Astrocyte (in vitro differentiated cells and primary cell): ENCODE measurements around the gene ZBTB7C. TPM values are rescaled to one million over a fixed set of nuclear protein-coding genes. Genes with fewer than 3 reads are reported as not detected.

Experiments used
- DNase-seq: peaks from one replicate; pipeline ENCODE4 v3.0.0-alpha.2; 2010; ENCODE audit warnings: low read depth
- FAIRE-seq: peaks from 2 replicates; lab custom pipeline; 2011; peaks lifted over from hg19 to GRCh38; lab: Jason Lieb, UNC
- H2AFZ ChIP-seq: 2 replicates; pipeline ENCODE4 v1.6.0; 2012; ENCODE audit warnings: low read depth, low read length, inconsistent platforms
- H3K27ac ChIP-seq: 2 replicates; pipeline ENCODE4 v1.5.1; 2011; ENCODE audit warnings: low read depth, low read length, inconsistent platforms
- H3K27me3 ChIP-seq: 2 replicates; pipeline ENCODE4 v1.6.0; 2011; ENCODE audit warnings: low read length, inconsistent platforms; ENCODE audit not compliant: insufficient read depth
- H3K36me3 ChIP-seq: 2 replicates; pipeline ENCODE4 v1.5.1; 2011; ENCODE audit warnings: low read length, inconsistent platforms; ENCODE audit not compliant: insufficient read depth
- H3K4me1 ChIP-seq: 2 replicates; pipeline ENCODE4 v1.5.1; 2011; ENCODE audit warnings: low read length, inconsistent platforms; ENCODE audit not compliant: insufficient read depth
- H3K4me2 ChIP-seq: 2 replicates; pipeline ENCODE4 v1.6.0; 2012; ENCODE audit warnings: low read length, inconsistent platforms
- H3K4me3 ChIP-seq: 2 replicates; pipeline ENCODE4 v1.5.1; 2011; ENCODE audit warnings: low read depth, mild to moderate bottlenecking, low read length, inconsistent platforms; ENCODE audit not compliant: insufficient read depth
- H3K79me2 ChIP-seq: 2 replicates; pipeline ENCODE4 v1.6.0; 2012; ENCODE audit warnings: mild to moderate bottlenecking, low read length, inconsistent platforms; ENCODE audit not compliant: insufficient read depth
- H3K9ac ChIP-seq: 2 replicates; pipeline ENCODE4 v1.6.0; 2012; ENCODE audit warnings: mild to moderate bottlenecking, low read length, inconsistent platforms
- H3K9me3 ChIP-seq: 2 replicates; pipeline ENCODE4 v1.5.1; 2012; ENCODE audit warnings: low read depth, mild to moderate bottlenecking, low read length, inconsistent platforms; ENCODE audit not compliant: insufficient read depth
- H4K20me1 ChIP-seq: 2 replicates; pipeline ENCODE4 v1.6.0; 2012; ENCODE audit warnings: low read length, inconsistent platforms; ENCODE audit not compliant: insufficient read depth
- H3K27ac Mint-ChIP-seq: one replicate; pipeline ENCODE4 v1.8.0; 2021; ENCODE audit warnings: mild to moderate bottlenecking, mixed read lengths; ENCODE audit not compliant: unreplicated experiment
- H3K27me3 Mint-ChIP-seq: one replicate; pipeline ENCODE4 v1.8.0; 2021; ENCODE audit warnings: low read depth, mixed read lengths; ENCODE audit not compliant: unreplicated experiment
- H3K36me3 Mint-ChIP-seq: one replicate; pipeline ENCODE4 v1.8.0; 2021; ENCODE audit warnings: low read depth, mixed read lengths; ENCODE audit not compliant: unreplicated experiment
- H3K4me1 Mint-ChIP-seq: one replicate; pipeline ENCODE4 v1.8.0; 2021; ENCODE audit warnings: low read depth, mixed read lengths; ENCODE audit not compliant: unreplicated experiment
- H3K4me3 Mint-ChIP-seq: one replicate; pipeline ENCODE4 v1.8.0; 2021; ENCODE audit warnings: mild to moderate bottlenecking, moderate library complexity, mixed read lengths; ENCODE audit not compliant: unreplicated experiment
- H3K9me3 Mint-ChIP-seq: one replicate; pipeline ENCODE4 v1.8.0; 2021; ENCODE audit warnings: mild to moderate bottlenecking, mixed read lengths; ENCODE audit not compliant: unreplicated experiment
- CTCF ChIP-seq: IDR thresholded peaks from 2 replicates; pipeline ENCODE4 v1.5.1; 2011; ENCODE audit warnings: low read depth, mild to moderate bottlenecking, inconsistent platforms, low read length, moderate library complexity; ENCODE audit not compliant: insufficient read depth
- EZH2 ChIP-seq: IDR thresholded peaks from 2 replicates; pipeline ENCODE4 v1.6.1; 2012; ENCODE audit warnings: mild to moderate bottlenecking, low read length, inconsistent platforms; ENCODE audit not compliant: insufficient read depth
- total RNA-seq: library from RNA; stranded (reverse); gene quantifications from 2 replicates; pipeline ENCODE4 v1.2.1, GENCODE V29; 2021

Gene ZBTB7C
- total RNA-seq, 1 donor from 2014 or later, result 1.0 TPM

- Mint-ChIP-seq H3K9me3 (peaks cover 6% of the 10 kb centered on the region), H3K27ac (no peak overlapping the region)
These were observed 427.9 kb downstream of the ZBTB7C start for GRCh38 chr18:47981320-47981719.

GRCh38 chr18:47979611-47980200 is 429.5 kb downstream of the ZBTB7C start:
- H3K4me3 ChIP-seq, result no peak overlapping the region
- H3K79me2 ChIP-seq, result no peaks in the 10 kb centered on the region
- no peaks in the 10 kb centered on the region for H3K36me3 ChIP-seq
- Mint-ChIP-seq H3K4me3 (no peak overlapping the region), H3K9me3 (peaks cover 2% of the 10 kb centered on the region), H3K4me1 (no peaks in the 10 kb centered on the region), H3K27ac (no peak overlapping the region), H3K36me3 (no peaks in the 10 kb centered on the region), H3K27me3 (peaks cover 16% of the 10 kb centered on the region)
- H3K27me3 ChIP-seq, result peaks cover 2% of the 10 kb centered on the region
- H4K20me1 ChIP-seq, result no peaks in the 10 kb centered on the region
- H3K9ac ChIP-seq, result no peak overlapping the region
- no peaks in the 10 kb centered on the region for H3K9me3 ChIP-seq
- H3K27ac ChIP-seq, result no peak overlapping the region
- H3K4me1 ChIP-seq, result no peaks in the 10 kb centered on the region
- FAIRE-seq (no peak), DNase-seq (no peak)
- no peak for TF ChIP-seq EZH2
- no peak for TF ChIP-seq CTCF
- no peak overlapping the region for H2AFZ ChIP-seq
- H3K4me2 ChIP-seq, result no peak overlapping the region

More at GRCh38 chr18:47981320-47981719, 427.9 kb downstream of the ZBTB7C start:
- Mint-ChIP-seq H3K36me3 (no peaks in the 10 kb centered on the region), H3K4me3 (no peak overlapping the region), H3K27me3 (peaks cover 16% of the 10 kb centered on the region), H3K4me1 (no peaks in the 10 kb centered on the region)
- FAIRE-seq, result no peak
- TF ChIP-seq EZH2, result no peak
- no peak for TF ChIP-seq CTCF
- Histone ChIP-seq H3K27ac (no peak overlapping the region), H3K4me1 (no peaks in the 10 kb centered on the region), H4K20me1 (no peaks in the 10 kb centered on the region), H3K79me2 (no peaks in the 10 kb centered on the region), H3K9me3 (no peaks in the 10 kb centered on the region), H3K27me3 (no peaks in the 10 kb centered on the region), H2AFZ (no peak overlapping the region), H3K4me2 (no peak overlapping the region), H3K4me3 (no peak overlapping the region), H3K36me3 (no peaks in the 10 kb centered on the region), H3K9ac (no peak overlapping the region)
- DNase-seq, result no peak

- DNase-seq, result no peak
- no peak for FAIRE-seq
- no peak overlapping the region for H2AFZ ChIP-seq
- no peak overlapping the region for H3K27ac Mint-ChIP-seq
- H3K79me2 ChIP-seq, result no peaks in the 10 kb centered on the region
- no peaks in the 10 kb centered on the region for H4K20me1 ChIP-seq
- no peak overlapping the region for H3K4me2 ChIP-seq
- no peak for TF ChIP-seq EZH2
- no peak for TF ChIP-seq CTCF
- H3K4me3 ChIP-seq, result no peak overlapping the region
- no peaks in the 10 kb centered on the region for H3K36me3 ChIP-seq
- H3K27ac ChIP-seq, result no peak overlapping the region
- H3K9me3 Mint-ChIP-seq, result no peaks in the 10 kb centered on the region
- H3K9me3 ChIP-seq, result no peaks in the 10 kb centered on the region
- no peak overlapping the region for H3K9ac ChIP-seq
- no peak overlapping the region for H3K4me3 Mint-ChIP-seq
- H3K27me3 Mint-ChIP-seq, result peaks cover 8% of the 10 kb centered on the region
- no peaks in the 10 kb centered on the region for H3K36me3 Mint-ChIP-seq
- peaks cover 2% of the 10 kb centered on the region for H3K27me3 ChIP-seq
- H3K4me1 Mint-ChIP-seq, result no peaks in the 10 kb centered on the region
- H3K4me1 ChIP-seq, result no peaks in the 10 kb centered on the region
These were observed 430.6 kb downstream of the ZBTB7C start for GRCh38 chr18:47978603-47979002.
